Endothelial cell of umbilical vein (primary cell): ENCODE data around the gene TMEM94. TPM values are rescaled to one million over a fixed set of nuclear protein-coding genes. Genes with fewer than 3 reads are reported as not detected.
"Not testable (repeated sequence)": the region's sequence is repeated elsewhere in the genome, so short reads cannot be mapped to it uniquely, and the experiment has no call there.

Experiments used
- BruUV-seq: library from RNA; stranded (reverse); fragments of 400-500 nt; replicated peaks from 2 replicates; lab custom pipeline; 2021; lab: Mats Ljungman, UMichigan
- CTCF ChIA-PET: fragments of 300-600, 350-600 bp; sonication (Branson Sonifier 250); formaldehyde crosslinking; loops from one replicate; lab custom pipeline; 2021; ENCODE audit warnings: antibody characterized with exemption, inconsistent platforms; lab: Charles Lee
- POLR2A ChIA-PET: fragments of 300-600, 350-600 bp; sonication (Branson Sonifier 250); formaldehyde crosslinking; loops from one replicate; lab custom pipeline; 2021; ENCODE audit warnings: antibody characterized with exemption, inconsistent platforms; lab: Charles Lee
- DNase-seq: peaks from one replicate; pipeline ENCODE4 v3.0.0-alpha.2; 2011; ENCODE audit warnings: low read depth, low spot score
- FAIRE-seq: peaks from 2 replicates; lab custom pipeline; 2011; peaks lifted over from hg19 to GRCh38; lab: Jason Lieb, UNC
- H2AFZ ChIP-seq: 2 replicates; pipeline ENCODE4 v1.6.0; 2012; ENCODE audit warnings: low read depth, low read length, control low read depth, inconsistent platforms
- H3K27ac ChIP-seq: 2 replicates; pipeline ENCODE4 v1.5.1; 2011; ENCODE audit warnings: low read depth, mild to moderate bottlenecking, control low read depth, low read length, moderate library complexity; ENCODE audit not compliant: insufficient read depth
- H3K27me3 ChIP-seq, 2 experiments: 2 replicates each; pipeline versions ENCODE4 v1.6.0 to v1.6.1; 2011; ENCODE audit warnings: low read length in 2 of 2, mixed read lengths in 1 of 2; ENCODE audit not compliant: control insufficient read depth in 2 of 2, insufficient read depth in 2 of 2
- H3K36me3 ChIP-seq, 2 experiments: 2 replicates in 1 of 2; 3 replicates in 1 of 2; pipeline ENCODE4 v1.5.1; 2011; ENCODE audit warnings: low read length in 2 of 2, mild to moderate bottlenecking in 1 of 2, moderate library complexity in 1 of 2; ENCODE audit not compliant: control insufficient read depth in 2 of 2, insufficient read depth in 2 of 2; ENCODE audit errors: extremely low read depth in 1 of 2
- H3K4me1 ChIP-seq: 3 replicates; pipeline ENCODE4 v1.5.1; 2011; ENCODE audit warnings: mild to moderate bottlenecking, low read length; ENCODE audit not compliant: control insufficient read depth, insufficient read depth; ENCODE audit errors: extremely low read depth
- H3K4me2 ChIP-seq: 2 replicates; pipeline ENCODE4 v1.6.1; 2011; ENCODE audit warnings: low read length, control low read depth, mixed read lengths; ENCODE audit not compliant: insufficient read depth
- H3K4me3 ChIP-seq, 3 experiments: fragments of 200-600 bp in 1 of 3; sonication (generic), shearing (Covaris generic) in 1 of 3; replicated peaks in 1 of 3; 2 replicates each; pipeline ENCODE4 v1.5.1; 2011 to 2016; ENCODE audit warnings: control low read depth in 3 of 3, low read length in 3 of 3, mild to moderate bottlenecking in 2 of 3, inconsistent platforms in 1 of 3, low read depth in 1 of 3, moderate library complexity in 1 of 3; ENCODE audit not compliant: insufficient read depth in 1 of 3
- H3K79me2 ChIP-seq: 2 replicates; pipeline ENCODE4 v1.6.0; 2012; ENCODE audit warnings: low read length, inconsistent platforms; ENCODE audit not compliant: control insufficient read depth, insufficient read depth
- H3K9ac ChIP-seq: replicated peaks from 2 replicates; pipeline ENCODE3; 2011; ENCODE audit warnings: low read length, control low read depth; ENCODE audit not compliant: insufficient read depth; ENCODE audit errors: extremely low read depth
- H3K9me1 ChIP-seq: replicated peaks from 3 replicates; pipeline ENCODE4 v1.6.0; 2011; ENCODE audit warnings: mild to moderate bottlenecking, low read length; ENCODE audit not compliant: control insufficient read depth, insufficient read depth; ENCODE audit errors: extremely low read depth
- H3K9me3 ChIP-seq: replicated peaks from 2 replicates; pipeline ENCODE4 v1.5.1; 2012; ENCODE audit warnings: low read length, inconsistent platforms; ENCODE audit not compliant: control insufficient read depth, insufficient read depth
- H4K20me1 ChIP-seq: replicated peaks from 2 replicates; pipeline ENCODE3; 2011; ENCODE audit warnings: mild to moderate bottlenecking, low read length; ENCODE audit not compliant: control insufficient read depth, insufficient read depth; ENCODE audit errors: extremely low read depth
- EZH2 ChIP-seq: IDR thresholded peaks from 2 replicates; pipeline ENCODE4 v1.6.1; 2012; ENCODE audit warnings: borderline replicate concordance, low read depth, mild to moderate bottlenecking, moderate library complexity, low read length, inconsistent platforms; ENCODE audit not compliant: severe bottlenecking
- FOS ChIP-seq: IDR thresholded peaks from 2 replicates; pipeline ENCODE4 v1.6.1; 2011; ENCODE audit warnings: mild to moderate bottlenecking, low read length, moderate library complexity, borderline replicate concordance; ENCODE audit not compliant: insufficient read depth
- GATA2 ChIP-seq: IDR thresholded peaks from 2 replicates; pipeline ENCODE4 v1.7.0; 2011; ENCODE audit warnings: low read depth, mild to moderate bottlenecking, moderate library complexity, mixed read lengths, low read length; ENCODE audit not compliant: insufficient read length, insufficient read depth
- JUN ChIP-seq: IDR thresholded peaks from 2 replicates; pipeline ENCODE4 v1.6.1; 2011; ENCODE audit warnings: borderline replicate concordance, low read depth; ENCODE audit not compliant: insufficient read length, insufficient read depth
- MYC ChIP-seq: IDR thresholded peaks from one replicate; pipeline ENCODE4 v1.6.1; 2011; ENCODE audit warnings: mild to moderate bottlenecking, low read depth, low read length
- POLR2A ChIP-seq: IDR thresholded peaks from 2 replicates; pipeline ENCODE4 v1.6.1; 2012; ENCODE audit warnings: low read depth, mild to moderate bottlenecking, control low read depth, low read length
- POLR2AphosphoS5 ChIP-seq: IDR thresholded peaks from 2 replicates; pipeline ENCODE4 v1.6.1; 2012; ENCODE audit warnings: low read depth, mild to moderate bottlenecking, control low read depth, low read length, moderate library complexity; ENCODE audit not compliant: insufficient read depth
- dilution Hi-C: fragments of 300-500 bp; cut with MboI; formaldehyde crosslinking; loops from one replicate; pipeline ENCODE4 v1.15.0; 2019; ENCODE audit warnings: low sequenced_read_pairs; ENCODE audit not compliant: extremely low pct_ligation_motif_present
- intact Hi-C: fragments of 100-400 bp; cut with micrococcal nuclease; formaldehyde crosslinking; loops from one replicate; pipeline ENCODE4 v1.10.0; 2022
- polyA plus RNA-seq, 4 experiments: library from polyadenylated mRNA; depleted of rRNA in 3 of 4; stranded (reverse) in 3 of 4; unstranded in 1 of 4; fragments of >200 nt; gene quantifications; 2 replicates each; pipeline versions ENCODE4 v1.2.1 to v1.2.3, GENCODE V29; 2011 to 2012; ENCODE audit warnings: missing spikeins in 1 of 4
- total RNA-seq: library from RNA; stranded (reverse); gene quantifications from 2 replicates; pipeline ENCODE4 v1.2.3, GENCODE V29; 2021
- TF ChIP-seq, protein P1 (sequence below): IDR thresholded peaks from 2 replicates; pipeline ENCODE4 v1.6.1; 2011; ENCODE audit not compliant: insufficient read depth, insufficient read length
- TF ChIP-seq, protein P2 (sequence below), 2 donors: IDR thresholded peaks; 1 replicate in 1 of 2; 2 replicates in 1 of 2; pipeline ENCODE4 v1.5.1; 2011; ENCODE audit warnings: low read length in 2 of 2, mild to moderate bottlenecking in 2 of 2, moderate library complexity in 2 of 2, control low read depth in 1 of 2, inconsistent platforms in 1 of 2, low read depth in 1 of 2; ENCODE audit not compliant: insufficient read depth in 1 of 2; ENCODE audit errors: extremely low read depth in 1 of 2

Gene TMEM94
- total and polyA plus RNA-seq, 2 donors (not counting 3 experiments of a cell fraction or from before 2014, with no cell fraction given): 69.2 to 75.9 TPM

DNA sequence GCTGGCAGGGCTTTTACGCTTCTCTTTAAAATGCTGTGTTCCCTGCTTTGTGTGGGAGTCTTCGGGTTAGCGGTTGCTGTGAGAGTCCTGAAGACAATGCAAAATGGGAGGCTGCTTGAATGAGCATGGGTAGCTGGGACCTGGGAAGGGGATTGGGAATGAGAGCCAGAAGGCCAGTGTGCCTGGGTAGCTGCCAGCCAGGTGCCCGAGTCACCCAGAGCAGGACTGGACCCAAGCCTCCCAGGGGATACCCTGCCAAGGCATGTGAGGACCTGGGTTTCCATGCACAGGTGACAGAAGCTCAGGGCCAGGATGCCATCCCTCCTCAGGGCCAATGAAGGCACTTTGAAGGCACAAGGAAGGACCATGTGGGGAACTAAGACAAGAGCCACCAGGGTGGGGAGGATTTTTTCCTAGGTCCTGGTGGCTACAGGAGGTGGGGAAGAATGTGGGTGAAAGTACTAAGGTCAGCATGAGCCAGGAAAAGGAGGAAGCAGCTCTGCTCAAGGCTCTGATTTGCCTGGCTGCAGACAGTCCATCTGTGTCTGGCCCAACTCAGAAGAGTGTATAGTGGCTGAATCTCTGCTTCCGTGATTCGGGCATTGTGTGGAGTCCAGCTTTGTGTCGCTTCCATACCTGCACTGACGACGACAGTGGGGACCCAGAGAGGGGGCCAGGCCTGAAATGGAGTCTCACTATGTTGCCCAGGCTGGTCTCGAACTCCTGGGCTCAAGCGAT, 20.5 kb downstream of the TMEM94 start:
- Histone ChIP-seq H3K36me3 (peaks cover 0 to 8% of the 10 kb centered on the region in 2 experiments), H3K9ac (no peak overlapping the region), H3K27ac (no peak overlapping the region), H3K79me2 (no peaks in the 10 kb centered on the region), H2AFZ (no peak overlapping the region), H3K4me1 (peaks cover 11% of the 10 kb centered on the region), H3K4me2 (no peak overlapping the region), H3K9me1 (no peaks in the 10 kb centered on the region), H3K27me3 (no peaks in the 10 kb centered on the region), H4K20me1 (no peaks in the 10 kb centered on the region), H3K4me3 (no peak overlapping the region), H3K9me3 (no peaks in the 10 kb centered on the region)
- dilution Hi-C loops (no loop called here), intact Hi-C loops (loop anchor here (2.0 kb wide), 1 partner anchor 50 kb away; no protein-coding TSS in a partner anchor)
- no TSS peak for BruUV-seq
- TF ChIP-seq FOS: no peak
- TF ChIP-seq, protein P1, sequence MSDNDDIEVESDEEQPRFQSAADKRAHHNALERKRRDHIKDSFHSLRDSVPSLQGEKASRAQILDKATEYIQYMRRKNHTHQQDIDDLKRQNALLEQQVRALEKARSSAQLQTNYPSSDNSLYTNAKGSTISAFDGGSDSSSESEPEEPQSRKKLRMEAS: no peak
- TF ChIP-seq EZH2: no peak
- TF ChIP-seq GATA2: no peak
- TF ChIP-seq, protein P2, sequence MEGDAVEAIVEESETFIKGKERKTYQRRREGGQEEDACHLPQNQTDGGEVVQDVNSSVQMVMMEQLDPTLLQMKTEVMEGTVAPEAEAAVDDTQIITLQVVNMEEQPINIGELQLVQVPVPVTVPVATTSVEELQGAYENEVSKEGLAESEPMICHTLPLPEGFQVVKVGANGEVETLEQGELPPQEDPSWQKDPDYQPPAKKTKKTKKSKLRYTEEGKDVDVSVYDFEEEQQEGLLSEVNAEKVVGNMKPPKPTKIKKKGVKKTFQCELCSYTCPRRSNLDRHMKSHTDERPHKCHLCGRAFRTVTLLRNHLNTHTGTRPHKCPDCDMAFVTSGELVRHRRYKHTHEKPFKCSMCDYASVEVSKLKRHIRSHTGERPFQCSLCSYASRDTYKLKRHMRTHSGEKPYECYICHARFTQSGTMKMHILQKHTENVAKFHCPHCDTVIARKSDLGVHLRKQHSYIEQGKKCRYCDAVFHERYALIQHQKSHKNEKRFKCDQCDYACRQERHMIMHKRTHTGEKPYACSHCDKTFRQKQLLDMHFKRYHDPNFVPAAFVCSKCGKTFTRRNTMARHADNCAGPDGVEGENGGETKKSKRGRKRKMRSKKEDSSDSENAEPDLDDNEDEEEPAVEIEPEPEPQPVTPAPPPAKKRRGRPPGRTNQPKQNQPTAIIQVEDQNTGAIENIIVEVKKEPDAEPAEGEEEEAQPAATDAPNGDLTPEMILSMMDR (IDR thresholded peaks at IDR 0.05; ENCODE audit: extremely low read depth in 1 of 2, insufficient read depth in 1 of 2, low read depth in 1 of 2, low read length in 2 of 2): no peak
- TF ChIP-seq POLR2AphosphoS5: no peak
- TF ChIP-seq JUN: no peak
- TF ChIP-seq MYC: no peak
- TF ChIP-seq POLR2A: no peak
- POLR2A ChIA-PET: no interaction called here
- FAIRE-seq: no peak
- CTCF ChIA-PET: interaction anchor here (0.9 to 1.3 kb wide), 4 partner anchors 9 to 48 kb away, joined by 3 to 4 read pairs (median 3); no protein-coding TSS in a partner anchor
- DNase-seq: no peak

DNA sequence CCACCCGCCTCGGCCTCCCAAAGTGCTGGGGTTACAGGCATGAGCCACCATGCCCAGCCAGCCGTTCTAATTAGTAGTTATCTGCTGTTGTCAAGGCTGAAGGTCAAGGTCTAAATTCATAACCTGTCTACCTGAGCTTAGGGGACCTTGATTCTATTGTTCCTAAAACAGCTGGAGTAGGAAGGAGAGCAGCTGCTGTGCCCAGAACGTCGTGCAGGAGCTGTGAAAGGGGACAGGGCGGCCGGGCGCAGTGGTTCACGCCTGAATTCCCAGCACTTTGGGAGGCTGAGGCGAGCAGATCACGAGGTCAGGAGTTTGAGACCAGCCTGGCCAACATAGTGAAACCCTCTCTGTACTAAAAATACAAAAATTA, 21.0 kb downstream of the TMEM94 start:
- ChIA-PET POLR2A (interaction anchor here (0.7 kb wide), 1 partner anchor 318 kb away, joined by 7 read pairs; no protein-coding TSS in a partner anchor), CTCF (interaction anchor here (1.1 to 1.3 kb wide), 2 partner anchors 9 to 15 kb away, joined by 3 to 4 read pairs; no protein-coding TSS in a partner anchor)
- H3K9me1 ChIP-seq, H3K9ac ChIP-seq, BruUV-seq, H3K27me3 ChIP-seq, H3K79me2 ChIP-seq, dilution Hi-C loops, H2AFZ ChIP-seq, FAIRE-seq, H3K27ac ChIP-seq, H3K4me2 ChIP-seq, H4K20me1 ChIP-seq, H3K9me3 ChIP-seq, DNase-seq, H3K4me3 ChIP-seq, H3K36me3 ChIP-seq: not testable (repeated sequence)
- intact Hi-C loops: loop anchor here (2.0 kb wide), 1 partner anchor 51 kb away; no protein-coding TSS in a partner anchor
- H3K4me1 ChIP-seq: peaks cover 11% of the 10 kb centered on the region
